ENCODE results near the gene ACOXL. TPM values are rescaled to one million over a fixed set of nuclear protein-coding genes. Genes with fewer than 3 reads are reported as not detected.

Gene ACOXL
- total RNA-seq, 1 donor = not detected

GRCh38 chr2:110943070-110943634 is 210.8 kb downstream of the ACOXL start:
- TF ChIP-seq CTCF (IDR thresholded peaks at IDR 0.05; ENCODE audit: extremely low read depth, low read depth, low read length) = no peak
- H3K79me2 ChIP-seq (ENCODE audit: insufficient read depth, low read length) = no peaks in the 10 kb centered on the region
- no peak overlapping the region for H3K4me2 ChIP-seq (ENCODE audit: insufficient read depth, low read length)
- no peak overlapping the region for H3K4me3 ChIP-seq (ENCODE audit: insufficient read depth, low read length)
- H3K36me3 ChIP-seq (ENCODE audit: insufficient read depth, low read length) = no peaks in the 10 kb centered on the region
- H3K27ac ChIP-seq (ENCODE audit: low read depth, low read length) = no peak overlapping the region
- H3K27me3 ChIP-seq (ENCODE audit: insufficient read depth, low read length) = peaks cover 23% of the 10 kb centered on the region
- H3K9me3 ChIP-seq (ENCODE audit: low read depth, low read length) = no peaks in the 10 kb centered on the region
- no peaks in the 10 kb centered on the region for H3K4me1 ChIP-seq (ENCODE audit: insufficient read depth, low read length)
- no peak for DNase-seq (ENCODE audit: insufficient read length, low spot score, missing footprints)
- H4K20me1 ChIP-seq (ENCODE audit: insufficient read depth, low read length) = no peaks in the 10 kb centered on the region
- no peak overlapping the region for H2AFZ ChIP-seq (ENCODE audit: low read length)

GRCh38 chr2:110946902-110947301 is 214.5 kb downstream of the ACOXL start:
- Histone ChIP-seq H3K36me3 (ENCODE audit: insufficient read depth, low read length) (no peaks in the 10 kb centered on the region), H3K4me1 (ENCODE audit: insufficient read depth, low read length) (no peaks in the 10 kb centered on the region), H3K4me2 (ENCODE audit: insufficient read depth, low read length) (no peak overlapping the region), H2AFZ (ENCODE audit: low read length) (no peak overlapping the region), H3K4me3 (ENCODE audit: insufficient read depth, low read length) (no peak overlapping the region), H3K27ac (ENCODE audit: low read depth, low read length) (no peak overlapping the region), H3K27me3 (ENCODE audit: insufficient read depth, low read length) (peaks cover 28% of the 10 kb centered on the region), H4K20me1 (ENCODE audit: insufficient read depth, low read length) (no peaks in the 10 kb centered on the region), H3K79me2 (ENCODE audit: insufficient read depth, low read length) (no peaks in the 10 kb centered on the region), H3K9me3 (ENCODE audit: low read depth, low read length) (no peaks in the 10 kb centered on the region)
- TF ChIP-seq CTCF (IDR thresholded peaks at IDR 0.05; ENCODE audit: extremely low read depth, low read depth, low read length) = no peak
- no peak for DNase-seq (ENCODE audit: insufficient read length, low spot score, missing footprints)

DNA sequence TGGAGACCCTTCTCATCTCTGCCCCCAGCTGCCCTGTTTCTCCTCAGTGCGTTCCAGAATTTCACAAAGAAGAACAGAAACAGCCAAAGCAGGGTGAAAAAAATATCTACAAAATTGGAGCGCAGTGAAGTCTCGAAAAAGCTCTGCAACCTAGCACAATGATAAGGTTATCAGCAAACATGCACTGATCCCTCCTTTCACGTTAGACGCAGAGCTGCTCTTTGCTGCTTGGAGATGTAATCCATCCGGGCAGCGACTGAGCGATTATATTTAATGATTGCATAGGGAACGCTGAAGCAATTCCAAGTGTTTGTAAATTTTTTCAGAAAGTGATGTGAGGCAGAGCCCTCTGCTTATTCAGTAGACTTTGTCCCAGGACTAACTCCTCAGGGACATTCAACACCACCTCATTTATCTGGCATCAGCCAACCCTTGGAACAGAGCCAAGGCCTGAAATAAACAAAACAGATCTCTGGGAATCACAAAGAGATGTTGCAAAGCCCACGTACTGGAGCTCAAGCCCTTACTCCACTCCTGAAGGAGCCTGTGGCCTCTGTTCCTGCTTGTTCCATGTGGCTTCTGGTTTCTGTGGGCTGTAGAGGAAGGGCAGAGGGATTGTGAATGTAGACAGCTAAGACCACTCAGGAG is 215.8 kb downstream of the ACOXL start:
- Histone ChIP-seq H3K4me3 (ENCODE audit: insufficient read depth, low read length) (no peak overlapping the region), H3K36me3 (ENCODE audit: insufficient read depth, low read length) (no peaks in the 10 kb centered on the region), H3K79me2 (ENCODE audit: insufficient read depth, low read length) (no peaks in the 10 kb centered on the region), H2AFZ (ENCODE audit: low read length) (no peak overlapping the region), H4K20me1 (ENCODE audit: insufficient read depth, low read length) (no peaks in the 10 kb centered on the region), H3K4me1 (ENCODE audit: insufficient read depth, low read length) (no peaks in the 10 kb centered on the region), H3K9me3 (ENCODE audit: low read depth, low read length) (no peaks in the 10 kb centered on the region), H3K27me3 (ENCODE audit: insufficient read depth, low read length) (peaks cover 26% of the 10 kb centered on the region), H3K4me2 (ENCODE audit: insufficient read depth, low read length) (no peak overlapping the region), H3K27ac (ENCODE audit: low read depth, low read length) (no peak overlapping the region)
- no peak for TF ChIP-seq CTCF (IDR thresholded peaks at IDR 0.05; ENCODE audit: extremely low read depth, low read depth, low read length)
- no peak for DNase-seq (ENCODE audit: insufficient read length, low spot score, missing footprints)

DNA sequence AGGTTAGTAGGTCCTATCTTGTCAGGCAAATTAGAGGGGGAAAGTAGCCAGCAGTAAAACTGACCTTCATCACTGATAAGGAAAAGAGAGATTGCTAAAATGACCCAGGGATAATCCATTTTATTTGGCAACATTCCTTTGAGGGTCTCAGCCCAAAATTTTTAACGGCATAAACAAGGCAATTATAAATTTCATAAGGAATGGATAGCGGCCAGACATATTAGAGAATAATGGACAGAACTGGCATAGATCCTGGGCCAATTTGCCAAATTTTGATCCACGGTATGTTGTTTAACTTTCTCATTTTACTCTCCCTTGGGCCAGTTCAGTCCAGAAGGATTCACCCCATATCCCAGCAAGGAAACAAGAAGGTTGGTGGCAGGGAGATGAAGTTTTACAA is 217.9 kb downstream of the ACOXL start:
- Histone ChIP-seq H3K36me3 (ENCODE audit: insufficient read depth, low read length) (no peaks in the 10 kb centered on the region), H3K4me1 (ENCODE audit: insufficient read depth, low read length) (no peaks in the 10 kb centered on the region), H3K4me3 (ENCODE audit: insufficient read depth, low read length) (no peak overlapping the region), H3K4me2 (ENCODE audit: insufficient read depth, low read length) (no peak overlapping the region), H3K79me2 (ENCODE audit: insufficient read depth, low read length) (no peaks in the 10 kb centered on the region), H2AFZ (ENCODE audit: low read length) (no peak overlapping the region), H3K9me3 (ENCODE audit: low read depth, low read length) (no peaks in the 10 kb centered on the region), H3K27me3 (ENCODE audit: insufficient read depth, low read length) (peaks cover 25% of the 10 kb centered on the region), H3K27ac (ENCODE audit: low read depth, low read length) (no peak overlapping the region), H4K20me1 (ENCODE audit: insufficient read depth, low read length) (no peaks in the 10 kb centered on the region)
- TF ChIP-seq CTCF (IDR thresholded peaks at IDR 0.05; ENCODE audit: extremely low read depth, low read depth, low read length) = no peak
- no peak for DNase-seq (ENCODE audit: insufficient read length, low spot score, missing footprints)
